ENCODE measurements around the gene TTBK2. TPM values are rescaled to one million over a fixed set of nuclear protein-coding genes. Genes with fewer than 3 reads are reported as not detected.

Gene TTBK2
- polyA plus RNA-seq, 1 experiment = 3.3 TPM

DNA sequence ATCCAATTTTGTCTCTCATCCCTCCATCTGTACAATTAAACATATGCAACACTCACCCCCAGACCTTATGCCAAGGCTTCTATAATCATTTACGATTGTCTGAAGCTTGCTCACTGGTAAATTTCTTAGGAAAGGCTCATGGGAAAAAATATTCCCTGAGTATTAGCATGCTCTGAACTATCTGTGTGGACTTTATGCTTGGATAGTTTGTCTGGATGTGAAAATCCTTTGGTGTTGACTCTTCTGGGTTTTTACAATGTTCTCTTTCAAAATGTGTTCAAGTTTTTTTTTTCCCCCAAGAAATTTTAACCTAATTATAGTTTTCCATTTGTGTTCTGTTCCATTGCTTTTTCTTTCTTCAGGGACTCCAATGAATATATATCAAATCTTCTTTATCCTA is 19.9 kb upstream of the TTBK2 start:
- TF ChIP-seq, protein P1, sequence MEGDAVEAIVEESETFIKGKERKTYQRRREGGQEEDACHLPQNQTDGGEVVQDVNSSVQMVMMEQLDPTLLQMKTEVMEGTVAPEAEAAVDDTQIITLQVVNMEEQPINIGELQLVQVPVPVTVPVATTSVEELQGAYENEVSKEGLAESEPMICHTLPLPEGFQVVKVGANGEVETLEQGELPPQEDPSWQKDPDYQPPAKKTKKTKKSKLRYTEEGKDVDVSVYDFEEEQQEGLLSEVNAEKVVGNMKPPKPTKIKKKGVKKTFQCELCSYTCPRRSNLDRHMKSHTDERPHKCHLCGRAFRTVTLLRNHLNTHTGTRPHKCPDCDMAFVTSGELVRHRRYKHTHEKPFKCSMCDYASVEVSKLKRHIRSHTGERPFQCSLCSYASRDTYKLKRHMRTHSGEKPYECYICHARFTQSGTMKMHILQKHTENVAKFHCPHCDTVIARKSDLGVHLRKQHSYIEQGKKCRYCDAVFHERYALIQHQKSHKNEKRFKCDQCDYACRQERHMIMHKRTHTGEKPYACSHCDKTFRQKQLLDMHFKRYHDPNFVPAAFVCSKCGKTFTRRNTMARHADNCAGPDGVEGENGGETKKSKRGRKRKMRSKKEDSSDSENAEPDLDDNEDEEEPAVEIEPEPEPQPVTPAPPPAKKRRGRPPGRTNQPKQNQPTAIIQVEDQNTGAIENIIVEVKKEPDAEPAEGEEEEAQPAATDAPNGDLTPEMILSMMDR (IDR thresholded peaks at IDR 0.05; ENCODE audit: insufficient read depth, low read depth, low read length) = no peak
- DNase-seq (ENCODE audit: low read depth) = no peak
- CTCF ChIA-PET = interaction anchor here (0.7 kb wide), 1 partner anchor 50 kb away, joined by 6 read pairs; no protein-coding TSS in a partner anchor
- Histone ChIP-seq H3K36me3 (ENCODE audit: control insufficient read depth, insufficient read depth, low read length) (no peaks in the 10 kb centered on the region), H3K27me3 (ENCODE audit: control insufficient read depth, insufficient read depth, low read length) (no peaks in the 10 kb centered on the region), H3K4me3 (ENCODE audit: low read depth, low read length) (no peak overlapping the region)
- POLR2A ChIA-PET = no interaction called here

DNA sequence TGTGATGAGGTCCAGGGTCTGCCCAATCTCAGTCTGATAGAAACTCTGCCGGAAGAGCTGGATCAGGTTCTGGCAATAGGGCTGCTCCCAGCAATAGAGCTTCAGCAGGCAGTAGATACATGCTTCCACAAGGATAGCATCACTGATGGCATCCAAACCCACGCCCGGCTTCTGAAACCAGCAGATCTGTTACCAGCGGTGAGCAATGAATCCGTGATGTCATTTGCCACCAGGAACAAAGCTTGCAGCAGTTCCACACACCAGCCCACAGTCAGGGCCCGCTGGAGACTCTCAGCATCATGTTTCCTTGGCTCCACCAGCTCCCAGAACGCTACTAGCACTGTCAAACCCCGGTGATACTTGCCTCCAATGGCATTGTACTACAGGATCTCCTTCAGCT is 19.3 kb upstream of the TTBK2 start:
- H3K27me3 ChIP-seq (ENCODE audit: control insufficient read depth, insufficient read depth, low read length) = no peaks in the 10 kb centered on the region
- TF ChIP-seq, protein P1 (IDR thresholded peaks at IDR 0.05; ENCODE audit: insufficient read depth, low read depth, low read length) = no peak
- H3K4me3 ChIP-seq (ENCODE audit: low read depth, low read length) = no peak overlapping the region
- ChIA-PET POLR2A (no interaction called here), CTCF (interaction anchor here (1.0 kb wide), 1 partner anchor 12 kb away, joined by 3 read pairs; no protein-coding TSS in a partner anchor)
- DNase-seq (ENCODE audit: low read depth) = no peak
- H3K36me3 ChIP-seq (ENCODE audit: control insufficient read depth, insufficient read depth, low read length) = no peaks in the 10 kb centered on the region

DNA sequence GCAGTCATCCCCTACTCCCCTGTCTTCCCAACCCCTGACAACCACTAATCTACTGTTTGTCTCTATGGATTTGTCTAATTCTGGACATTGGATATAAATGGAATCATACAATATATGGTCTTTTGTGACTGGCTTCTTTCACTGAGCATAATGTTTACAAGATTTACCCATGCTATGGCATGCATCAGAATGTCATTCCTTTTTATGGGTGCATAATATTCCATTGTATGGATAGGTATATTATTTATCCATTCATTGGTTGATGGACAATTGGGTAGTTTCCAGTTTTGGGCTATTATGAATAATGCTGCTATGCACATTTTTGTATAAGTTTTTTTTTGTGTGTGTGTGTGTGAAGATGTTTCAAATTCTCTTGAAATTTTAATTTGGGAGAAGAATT is 16.6 kb upstream of the TTBK2 start:
- Histone ChIP-seq H3K27me3 (ENCODE audit: control insufficient read depth, insufficient read depth, low read length) (no peaks in the 10 kb centered on the region), H3K4me3 (ENCODE audit: low read depth, low read length) (no peak overlapping the region), H3K36me3 (ENCODE audit: control insufficient read depth, insufficient read depth, low read length) (no peaks in the 10 kb centered on the region)
- TF ChIP-seq, protein P1 (IDR thresholded peaks at IDR 0.05; ENCODE audit: insufficient read depth, low read depth, low read length) = no peak
- ChIA-PET POLR2A (no interaction called here), CTCF (interaction anchor here (1.1 to 2.2 kb wide), 2 partner anchors 11 kb away, joined by 4 to 11 read pairs; no protein-coding TSS in a partner anchor)
- no peak for DNase-seq (ENCODE audit: low read depth)

DNA sequence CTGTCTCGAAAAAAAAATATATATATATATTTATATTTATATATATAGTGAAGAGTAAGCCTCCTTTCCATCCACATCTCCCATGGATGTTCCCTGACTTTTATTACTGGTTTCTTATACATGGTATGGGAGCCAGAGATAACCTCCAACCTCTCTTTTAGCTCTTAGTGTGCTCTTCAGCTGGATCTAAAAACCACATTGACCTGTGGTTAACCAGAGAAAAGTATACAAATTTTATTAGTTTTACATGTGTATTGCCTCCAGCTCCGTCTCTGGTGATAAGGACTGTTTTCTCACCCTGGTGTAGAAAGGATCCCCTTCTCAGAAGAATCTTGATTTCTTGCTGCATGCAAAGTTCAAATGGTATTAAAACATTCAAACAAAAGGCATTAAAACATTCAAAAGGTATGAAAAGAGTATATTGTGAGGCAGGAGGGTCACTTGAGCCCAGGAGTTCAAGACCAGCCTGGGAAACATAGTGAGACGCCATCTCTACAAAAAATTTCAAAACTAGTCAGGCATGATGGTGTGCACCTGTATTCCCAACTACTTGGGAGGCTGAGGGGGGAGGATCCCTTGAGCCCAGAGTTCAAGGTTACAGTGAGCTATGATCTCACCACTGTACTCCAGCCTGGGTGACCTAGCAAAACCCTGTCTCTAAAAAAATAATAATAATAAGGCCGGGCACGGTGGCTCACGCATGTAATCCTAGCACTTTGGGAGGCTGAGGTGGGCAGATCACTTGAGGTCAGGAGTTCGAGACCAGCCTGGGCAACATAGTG is 13.5 kb upstream of the TTBK2 start:
- no peak for DNase-seq (ENCODE audit: low read depth)
- ChIA-PET POLR2A (interaction anchor here (0.6 kb wide), 1 partner anchor 55 kb away, joined by 3 read pairs; no protein-coding TSS in a partner anchor), CTCF (interaction anchor here (0.6 kb wide), 1 partner anchor 390 kb away, joined by 3 read pairs; no protein-coding TSS in a partner anchor)

DNA sequence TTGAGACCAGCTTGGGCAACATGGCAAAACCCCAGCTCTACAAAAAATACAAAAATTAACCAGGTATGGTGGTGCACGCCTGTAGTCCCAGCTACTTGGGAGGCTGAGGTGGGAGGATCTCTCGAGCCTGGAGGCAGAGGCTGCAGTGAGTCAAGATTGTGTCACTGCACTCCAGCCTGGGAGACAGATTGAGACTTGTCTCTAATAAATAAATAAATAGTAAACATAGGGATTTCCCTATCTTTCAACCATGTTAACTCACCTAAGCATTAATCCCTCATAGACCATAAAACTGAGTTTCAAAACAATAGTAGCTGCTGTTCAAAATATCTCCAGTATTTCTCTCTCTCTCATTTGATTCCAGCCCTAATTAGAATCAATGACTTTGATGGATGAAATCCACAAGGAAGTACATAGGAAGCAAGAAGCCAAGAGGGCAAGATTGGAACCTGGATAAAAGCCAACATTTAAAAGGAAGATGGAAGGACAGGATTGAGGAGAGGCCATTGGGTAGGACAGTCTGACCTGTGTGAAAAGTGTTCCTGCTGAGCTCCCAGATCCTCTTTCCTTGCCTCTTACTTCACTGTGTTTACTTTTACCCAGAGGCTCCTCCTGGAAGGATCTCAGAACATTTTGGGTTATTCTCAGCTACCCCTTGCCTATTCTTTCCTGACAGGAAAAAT is 12.4 kb upstream of the TTBK2 start:
- CTCF ChIA-PET = no interaction called here
- no peaks in the 10 kb centered on the region for H3K27me3 ChIP-seq (ENCODE audit: control insufficient read depth, insufficient read depth, low read length)
- no peaks in the 10 kb centered on the region for H3K36me3 ChIP-seq (ENCODE audit: control insufficient read depth, insufficient read depth, low read length)
- POLR2A ChIA-PET = no interaction called here
- no peak for DNase-seq (ENCODE audit: low read depth)
- TF ChIP-seq, protein P1 (IDR thresholded peaks at IDR 0.05; ENCODE audit: insufficient read depth, low read depth, low read length) = no peak
- no peak overlapping the region for H3K4me3 ChIP-seq (ENCODE audit: low read depth, low read length)

More for the DNA sequence above, 13.5 kb upstream of the TTBK2 start:
- H3K36me3 ChIP-seq (ENCODE audit: control insufficient read depth, insufficient read depth, low read length) = no peaks in the 10 kb centered on the region
- no peaks in the 10 kb centered on the region for H3K27me3 ChIP-seq (ENCODE audit: control insufficient read depth, insufficient read depth, low read length)
- TF ChIP-seq, protein P1 (IDR thresholded peaks at IDR 0.05; ENCODE audit: insufficient read depth, low read depth, low read length) = no peak
- H3K4me3 ChIP-seq (ENCODE audit: low read depth, low read length) = no peak overlapping the region
